Measurements from ENCODE around the gene UROS.

UROS gene

GRCh38 chr10:125783408-125783807 is 39.6 kb downstream of the UROS start:
- TF ChIP-seq, protein P1, sequence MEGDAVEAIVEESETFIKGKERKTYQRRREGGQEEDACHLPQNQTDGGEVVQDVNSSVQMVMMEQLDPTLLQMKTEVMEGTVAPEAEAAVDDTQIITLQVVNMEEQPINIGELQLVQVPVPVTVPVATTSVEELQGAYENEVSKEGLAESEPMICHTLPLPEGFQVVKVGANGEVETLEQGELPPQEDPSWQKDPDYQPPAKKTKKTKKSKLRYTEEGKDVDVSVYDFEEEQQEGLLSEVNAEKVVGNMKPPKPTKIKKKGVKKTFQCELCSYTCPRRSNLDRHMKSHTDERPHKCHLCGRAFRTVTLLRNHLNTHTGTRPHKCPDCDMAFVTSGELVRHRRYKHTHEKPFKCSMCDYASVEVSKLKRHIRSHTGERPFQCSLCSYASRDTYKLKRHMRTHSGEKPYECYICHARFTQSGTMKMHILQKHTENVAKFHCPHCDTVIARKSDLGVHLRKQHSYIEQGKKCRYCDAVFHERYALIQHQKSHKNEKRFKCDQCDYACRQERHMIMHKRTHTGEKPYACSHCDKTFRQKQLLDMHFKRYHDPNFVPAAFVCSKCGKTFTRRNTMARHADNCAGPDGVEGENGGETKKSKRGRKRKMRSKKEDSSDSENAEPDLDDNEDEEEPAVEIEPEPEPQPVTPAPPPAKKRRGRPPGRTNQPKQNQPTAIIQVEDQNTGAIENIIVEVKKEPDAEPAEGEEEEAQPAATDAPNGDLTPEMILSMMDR (IDR thresholded peaks at IDR 0.05; ENCODE audit: borderline replicate concordance, insufficient read depth, low read depth, low read length), result no peak

DNA sequence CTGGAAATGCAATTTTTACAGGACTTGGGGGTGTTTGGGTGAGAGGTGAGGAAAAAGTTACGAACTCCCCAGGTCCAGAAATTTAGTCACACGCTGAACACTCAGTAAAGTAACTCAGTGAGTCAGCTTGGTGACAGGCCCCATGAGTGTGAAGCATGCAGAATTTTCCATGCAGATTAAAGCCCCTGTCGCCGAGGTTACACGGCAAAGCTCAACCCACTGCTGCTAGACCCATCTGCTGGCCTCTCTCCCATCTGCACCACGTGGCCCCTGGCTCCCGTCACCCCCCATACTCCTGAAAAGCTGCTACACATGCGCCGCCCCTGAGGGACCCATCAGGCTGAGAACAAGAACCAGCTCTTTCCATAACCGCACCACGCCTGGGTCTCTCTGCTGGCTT is 40.4 kb downstream of the UROS start:
- TF ChIP-seq, protein P1 (IDR thresholded peaks at IDR 0.05; ENCODE audit: borderline replicate concordance, insufficient read depth, low read depth, low read length), result no peak
- H3K4me3 ChIP-seq (ENCODE audit: low read depth, low read length), result no peak overlapping the region

More at GRCh38 chr10:125783408-125783807, 39.6 kb downstream of the UROS start:
- H3K4me3 ChIP-seq (ENCODE audit: low read depth, low read length), result no peak overlapping the region

DNA sequence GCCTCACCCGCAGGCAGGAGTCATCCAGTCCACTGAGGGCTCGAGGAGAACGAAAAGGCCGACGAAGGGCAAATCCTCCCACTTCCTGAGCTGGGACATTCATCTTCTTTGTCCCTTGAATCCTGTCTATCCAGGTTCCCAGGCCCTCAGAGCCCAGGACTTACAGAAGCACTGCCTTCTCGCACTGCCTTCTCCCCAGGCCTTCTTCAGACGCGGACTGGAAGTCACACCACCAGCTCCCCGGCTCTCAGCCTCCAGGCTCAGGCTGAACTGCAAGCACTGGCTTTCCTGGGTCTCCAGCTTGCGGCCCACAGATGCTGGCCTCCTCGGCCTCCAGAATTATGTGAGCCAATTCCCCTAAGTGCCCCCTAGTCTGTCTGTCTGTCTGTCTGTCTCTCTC is 41.0 kb downstream of the UROS start:
- H3K4me3 ChIP-seq (ENCODE audit: low read depth, low read length), result no peak overlapping the region
- TF ChIP-seq, protein P1 (IDR thresholded peaks at IDR 0.05; ENCODE audit: borderline replicate concordance, insufficient read depth, low read depth, low read length), result no peak

- no peak overlapping the region for H3K4me3 ChIP-seq (ENCODE audit: low read depth, low read length)
- TF ChIP-seq, protein P1 (IDR thresholded peaks at IDR 0.05; ENCODE audit: borderline replicate concordance, insufficient read depth, low read depth, low read length), result no peak
Observed at GRCh38 chr10:125781374-125781773, 41.7 kb downstream of the UROS start.

DNA sequence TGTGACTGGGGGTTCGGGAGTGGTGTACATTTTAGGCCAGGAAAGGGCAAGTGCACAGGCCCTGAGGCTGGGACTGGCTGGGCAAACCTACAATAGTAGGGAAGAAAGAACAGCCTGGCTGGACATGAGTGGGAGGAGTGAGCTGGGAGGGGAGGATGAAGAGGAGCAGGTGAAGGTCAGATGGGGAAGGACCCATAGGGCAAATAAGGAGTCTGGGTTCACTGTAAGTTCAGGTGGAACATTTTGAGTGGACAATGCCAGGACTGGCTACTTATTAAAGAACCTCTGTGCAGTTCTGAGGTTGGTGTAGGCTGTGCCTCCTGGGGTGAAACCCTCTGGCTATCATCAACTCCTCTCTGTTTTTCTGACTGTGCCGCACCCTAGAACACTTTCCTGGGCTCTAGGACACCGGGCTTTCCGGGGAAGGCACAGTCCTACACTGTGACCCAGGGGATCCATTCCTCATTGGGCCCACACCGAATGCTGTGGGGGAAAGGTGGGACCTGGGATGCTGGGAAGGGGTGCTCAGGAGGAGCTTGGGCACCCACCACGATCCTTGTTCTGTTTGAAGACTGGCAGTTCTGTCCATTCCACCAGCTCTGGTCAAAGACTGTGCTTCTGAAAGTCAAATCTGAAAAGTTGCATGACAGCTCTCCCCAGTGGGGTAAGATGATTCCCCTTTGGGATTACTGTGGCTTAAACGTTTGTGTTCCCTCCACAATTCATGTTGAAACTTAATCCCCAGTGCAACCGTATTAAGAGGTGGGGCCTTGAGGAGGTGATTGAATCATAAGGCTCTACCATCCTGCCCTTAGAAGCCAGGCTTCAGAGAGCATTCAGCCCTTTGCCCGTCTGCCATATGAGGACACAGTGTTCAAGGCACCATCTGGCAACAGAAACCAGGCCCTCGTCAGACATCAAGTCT is 43.4 kb downstream of the UROS start:
- TF ChIP-seq, protein P1 (IDR thresholded peaks at IDR 0.05; ENCODE audit: borderline replicate concordance, insufficient read depth, low read depth, low read length), result no peak

GRCh38 chr10:125778556-125778955 is 44.5 kb downstream of the UROS start:
- TF ChIP-seq, protein P1 (IDR thresholded peaks at IDR 0.05; ENCODE audit: borderline replicate concordance, insufficient read depth, low read depth, low read length), result no peak
- no peak overlapping the region for H3K4me3 ChIP-seq (ENCODE audit: low read depth, low read length)

More for the DNA sequence above, 43.4 kb downstream of the UROS start:
- no peak overlapping the region for H3K4me3 ChIP-seq (ENCODE audit: low read depth, low read length)

DNA sequence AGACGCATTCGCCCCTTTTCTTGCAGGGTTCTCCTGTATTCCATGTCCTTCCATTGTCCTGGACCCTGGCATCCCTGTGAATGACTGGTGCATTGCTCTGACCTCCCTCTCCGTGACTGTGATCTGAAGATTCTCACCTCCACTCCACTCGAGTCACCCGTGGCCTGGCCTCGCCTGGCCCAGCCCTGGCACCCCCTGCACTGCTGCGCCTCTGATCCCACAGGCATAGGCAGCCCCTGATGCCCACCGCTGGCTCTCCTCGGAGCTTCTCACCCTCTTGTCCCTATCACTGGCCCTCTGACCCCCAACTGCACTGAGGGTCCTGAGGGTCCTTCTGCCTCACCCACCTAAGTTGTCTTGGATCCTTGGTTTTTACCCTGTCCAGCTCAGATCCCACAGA is 45.3 kb downstream of the UROS start:
- TF ChIP-seq, protein P1 (IDR thresholded peaks at IDR 0.05; ENCODE audit: borderline replicate concordance, insufficient read depth, low read depth, low read length), result no peak
- no peak overlapping the region for H3K4me3 ChIP-seq (ENCODE audit: low read depth, low read length)

All from GM12875 (cell line).